Skin epidermis (tissue), 12 donors: Measurements from ENCODE around the gene ZNF718.
"Not testable (repeated sequence)": the region's sequence is repeated elsewhere in the genome, so short reads cannot be mapped to it uniquely, and the experiment has no call there.

Experiments used
- H3K27ac ChIP-seq, 21 experiments: fragments of 200-600 bp; sonication (generic) in 11 of 21; one replicate each; pipeline ENCODE4 v1.5.0; 2020; ENCODE audit warnings: mild to moderate bottlenecking in 3 of 21, inconsistent platforms in 2 of 21, moderate library complexity in 2 of 21
- H3K4me3 ChIP-seq, 7 experiments: fragments of 200-600 bp; sonication (generic) in 2 of 7; one replicate each; pipeline ENCODE4 v1.5.0; 2020; ENCODE audit warnings: inconsistent platforms in 2 of 7, mild to moderate bottlenecking in 2 of 7, moderate library complexity in 1 of 7

The ZNF718 gene

DNA sequence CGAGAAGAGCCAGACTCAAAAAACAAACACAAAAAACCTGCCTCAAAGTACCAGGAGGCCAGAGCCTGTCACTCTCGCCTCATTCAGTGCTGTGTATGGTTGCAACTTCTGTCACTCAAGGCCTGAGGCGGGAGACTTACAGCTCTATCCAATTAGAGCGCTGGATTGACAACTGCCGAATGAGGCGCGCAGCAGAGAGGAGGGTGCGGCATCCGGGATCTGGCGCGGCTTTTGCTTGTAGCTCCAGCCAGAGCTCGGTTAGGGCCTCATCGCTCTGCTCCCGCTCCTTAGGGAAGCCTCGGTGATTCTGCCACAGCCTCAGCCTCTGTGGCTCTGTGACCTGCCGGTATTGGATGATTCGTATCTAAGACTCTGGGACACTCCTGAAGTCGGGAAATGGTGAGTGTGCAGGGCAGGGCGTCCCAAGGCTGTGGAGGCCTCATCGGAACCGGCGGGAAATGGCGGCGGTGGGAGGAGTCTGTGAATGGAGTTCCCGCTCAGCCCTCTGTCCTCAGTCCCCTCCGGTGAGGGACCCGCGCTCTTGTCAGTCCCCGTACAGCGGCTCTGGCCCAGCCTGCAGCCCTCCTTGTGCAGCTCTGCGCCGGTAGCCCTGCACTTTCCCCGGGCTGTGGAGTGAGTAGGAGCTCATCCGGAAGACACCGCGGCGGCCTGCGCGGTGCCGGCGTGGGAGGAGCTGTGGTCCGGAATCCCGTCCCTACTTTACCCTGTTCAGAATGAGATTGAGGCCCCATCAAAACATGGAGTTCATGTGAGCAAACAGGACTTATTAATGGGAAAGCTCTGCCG lies at the start of gene ZNF718:
Gene ZNF718 (plus strand): TSS at position 227 of the 807 bp plus-strand sequence. CDS start 170 bp downstream, at position 397.
- Histone ChIP-seq H3K4me3 (peak within 1 kb of the TSS; percentile 56 to 91 (median 79)), H3K27ac (peak within 1 kb of the TSS; percentile 45 to 95 (median 89))

GRCh38 chr4:85951-86350 lies 38.4 kb upstream of the ZNF718 start:
- H3K4me3 ChIP-seq = no peak overlapping the region

DNA sequence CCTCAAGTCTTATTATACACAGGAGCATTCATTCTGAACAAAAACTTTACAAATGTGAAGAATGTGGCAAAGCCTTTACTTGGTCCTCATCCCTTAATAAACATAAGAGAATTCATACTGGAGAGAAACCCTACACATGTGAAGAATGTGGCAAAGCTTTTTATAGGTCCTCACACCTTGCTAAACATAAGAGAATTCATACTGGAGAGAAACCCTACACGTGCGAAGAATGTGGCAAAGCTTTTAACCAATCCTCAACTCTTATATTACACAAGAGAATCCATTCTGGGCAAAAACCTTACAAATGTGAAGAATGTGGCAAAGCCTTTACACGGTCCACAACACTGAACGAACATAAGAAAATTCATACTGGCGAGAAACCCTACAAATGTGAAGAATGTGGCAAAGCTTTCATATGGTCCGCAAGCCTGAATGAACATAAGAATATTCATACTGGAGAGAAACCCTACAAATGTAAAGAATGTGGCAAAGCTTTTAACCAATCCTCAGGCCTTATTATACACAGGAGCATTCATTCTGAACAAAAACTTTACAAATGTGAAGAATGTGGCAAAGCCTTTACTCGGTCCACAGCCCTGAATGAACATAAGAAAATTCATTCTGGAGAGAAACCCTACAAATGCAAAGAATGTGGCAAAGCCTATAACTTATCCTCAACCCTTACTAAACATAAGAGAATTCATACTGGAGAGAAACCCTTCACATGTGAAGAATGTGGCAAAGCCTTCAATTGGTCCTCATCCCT lies 37.6 kb upstream of the ZNF718 start:
- H3K27ac ChIP-seq, H3K4me3 ChIP-seq: not testable (repeated sequence)

More at GRCh38 chr4:85951-86350, 38.4 kb upstream of the ZNF718 start:
- no peak overlapping the region for H3K27ac ChIP-seq

GRCh38 chr4:98386-98785 lies 25.9 kb upstream of the ZNF718 start:
- H3K4me3 ChIP-seq = no peak overlapping the region
- no peak overlapping the region for H3K27ac ChIP-seq

DNA sequence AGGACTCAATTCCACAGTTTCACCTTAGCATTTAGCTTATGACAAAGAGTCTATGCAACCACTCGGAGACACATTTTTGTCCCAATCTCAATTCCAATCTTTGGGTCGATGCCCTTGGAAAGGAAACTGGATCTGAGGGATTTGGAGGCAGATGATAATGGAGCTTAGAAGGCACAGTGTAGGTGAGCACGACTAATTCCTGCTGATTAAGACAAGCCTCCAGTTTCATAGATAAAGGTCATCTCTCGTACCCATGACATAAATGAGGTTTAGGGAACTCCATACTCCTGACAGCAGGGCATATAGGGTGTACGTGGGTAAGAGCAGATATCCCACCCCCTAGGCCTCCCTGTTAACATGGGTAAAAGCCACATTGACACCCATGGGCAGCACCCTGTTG lies 24.4 kb upstream of the ZNF718 start:
- H3K27ac ChIP-seq = no peak overlapping the region
- no peak overlapping the region for H3K4me3 ChIP-seq

DNA sequence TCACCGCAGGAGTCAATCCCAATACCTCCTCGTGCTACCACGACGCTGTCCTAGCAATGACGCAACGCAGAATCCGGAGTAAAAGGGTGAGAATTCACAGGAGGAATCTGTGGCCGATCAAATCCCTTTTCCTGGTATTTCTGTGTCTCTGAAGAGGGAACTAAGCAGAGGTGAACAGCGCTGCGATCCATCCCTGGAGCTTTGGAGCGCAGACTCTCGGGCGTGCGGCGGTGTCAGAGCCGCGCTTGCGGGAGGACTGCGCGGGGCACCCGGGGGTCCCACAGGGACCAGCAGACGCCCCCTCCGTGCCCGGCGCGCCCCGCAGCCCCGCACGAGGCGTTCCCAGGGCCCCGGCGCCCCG lies 17.2 kb upstream of the ZNF718 start:
- Histone ChIP-seq H3K4me3 (peak overlapping the region in 1 of 7 experiments; percentile 17), H3K27ac (no peak overlapping the region)

DNA sequence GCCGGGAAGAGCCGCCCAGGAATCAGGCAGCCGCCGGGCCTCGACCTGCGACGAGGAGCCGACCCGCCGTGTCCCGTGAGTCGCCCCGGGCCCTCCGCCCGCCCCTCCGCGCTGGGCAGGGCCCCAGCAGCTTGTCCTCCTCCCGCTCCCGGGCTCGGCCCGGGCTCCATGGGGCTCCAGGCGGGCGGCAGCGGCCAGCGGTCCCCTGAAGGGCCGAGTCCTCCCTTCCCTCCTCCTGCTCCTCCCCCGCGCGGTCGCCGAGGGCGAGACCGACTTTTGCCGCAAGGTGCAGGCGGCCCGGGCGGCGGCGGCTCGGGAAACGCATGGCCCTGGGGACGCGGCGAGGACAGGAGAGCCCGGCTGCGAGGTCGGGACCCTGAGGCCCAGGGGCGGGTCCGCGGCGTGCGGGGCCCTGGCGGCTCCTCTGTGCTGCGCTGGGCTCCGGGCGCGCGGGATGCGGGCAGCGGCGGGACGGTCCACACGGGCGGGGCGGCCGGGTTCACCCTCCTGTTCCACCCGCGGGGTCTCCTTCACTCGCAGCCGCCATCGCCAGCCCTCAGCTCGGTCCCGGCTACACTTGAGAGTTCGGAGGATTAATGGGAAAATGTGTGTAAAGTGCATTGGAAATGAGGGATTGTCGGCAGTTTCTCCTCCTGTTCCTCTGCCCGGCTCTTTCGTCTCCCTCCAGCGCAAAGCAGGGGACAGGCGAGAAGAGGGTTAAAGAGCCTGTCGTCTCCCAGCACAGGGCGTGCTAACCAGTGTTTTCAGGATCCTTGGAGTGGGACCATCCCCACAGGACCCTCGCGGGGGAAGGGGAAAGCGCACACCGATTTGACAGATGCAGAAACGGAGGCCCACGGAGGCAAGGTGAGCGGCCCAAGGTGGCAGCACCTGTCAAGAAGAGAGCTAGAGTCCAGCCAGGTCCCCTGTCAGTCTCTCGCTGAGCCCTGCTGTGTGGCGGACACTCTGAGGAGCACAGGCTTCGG lies 16.6 kb upstream of the ZNF718 start:
- peak overlapping the region in 1 of 7 experiments; percentile 17 for H3K4me3 ChIP-seq
- H3K27ac ChIP-seq = no peak overlapping the region

DNA sequence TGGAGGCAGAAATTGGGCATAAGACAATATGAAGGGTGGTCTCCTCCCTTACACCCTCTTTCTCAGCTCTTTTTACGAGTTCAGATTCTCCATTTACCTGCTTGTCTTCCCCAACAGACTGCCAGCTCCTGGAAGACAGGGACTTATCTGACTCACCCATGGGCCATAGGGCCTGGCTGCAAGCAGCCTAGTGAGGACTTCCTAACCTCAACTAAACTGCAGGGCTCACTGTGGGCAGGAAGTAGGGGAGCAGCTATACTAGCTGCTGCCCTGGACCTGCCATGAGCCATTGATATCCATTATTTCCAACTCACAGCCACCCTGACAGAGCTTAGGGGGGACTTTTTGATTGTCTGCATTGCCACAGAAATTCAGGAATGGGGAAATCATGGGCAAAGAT lies 11.5 kb upstream of the ZNF718 start:
- Histone ChIP-seq H3K27ac (no peak overlapping the region), H3K4me3 (no peak overlapping the region)

DNA sequence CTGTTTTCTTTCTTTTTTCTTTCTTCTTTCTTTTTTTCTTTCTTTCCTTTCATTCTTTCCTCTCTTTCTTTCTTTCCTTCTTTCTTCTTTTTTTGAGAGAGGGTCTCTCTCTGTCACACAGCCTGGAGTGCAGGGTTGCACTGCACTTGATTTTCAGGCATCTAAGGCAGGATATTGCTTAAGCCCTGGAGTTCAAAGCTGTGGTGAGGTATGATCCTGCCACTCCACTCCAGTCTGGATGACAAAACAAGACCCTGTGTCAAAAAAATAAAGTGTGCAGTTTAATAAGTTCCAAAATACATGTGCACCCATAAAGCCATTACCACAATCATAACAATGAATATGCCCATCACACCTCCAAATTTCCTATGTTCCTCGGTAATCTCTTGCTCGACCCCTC lies 10.6 kb upstream of the ZNF718 start:
- Histone ChIP-seq H3K27ac (no peak overlapping the region), H3K4me3 (no peak overlapping the region)

DNA sequence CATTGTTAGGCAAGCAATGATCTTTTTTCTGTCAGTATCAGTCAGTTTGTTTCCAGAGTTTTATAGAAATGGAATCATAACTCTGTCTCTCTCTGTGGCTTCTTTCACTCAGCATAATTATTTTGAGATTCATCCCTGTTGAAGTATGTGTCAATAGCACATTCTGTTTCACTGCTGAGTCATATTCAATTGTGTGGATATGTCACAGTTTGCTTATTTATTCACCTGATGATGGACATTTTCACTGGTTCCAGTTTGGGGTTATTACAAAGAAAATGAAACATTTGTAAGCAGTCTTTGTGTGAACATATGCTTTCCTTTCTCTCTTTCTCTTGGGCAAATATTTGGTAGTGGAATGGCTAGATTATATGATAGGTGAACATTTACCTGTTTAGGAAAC lies 10.2 kb upstream of the ZNF718 start:
- no peak overlapping the region for H3K27ac ChIP-seq
- no peak overlapping the region for H3K4me3 ChIP-seq

GRCh38 chr4:116499-116898 lies 7.8 kb upstream of the ZNF718 start:
- no peak overlapping the region for H3K27ac ChIP-seq
- no peak overlapping the region for H3K4me3 ChIP-seq

GRCh38 chr4:120616-121015 lies 3.7 kb upstream of the ZNF718 start:
- H3K4me3 ChIP-seq = no peak overlapping the region
- H3K27ac ChIP-seq = peak overlapping the region in 1 of 21 experiments; percentile 32

DNA sequence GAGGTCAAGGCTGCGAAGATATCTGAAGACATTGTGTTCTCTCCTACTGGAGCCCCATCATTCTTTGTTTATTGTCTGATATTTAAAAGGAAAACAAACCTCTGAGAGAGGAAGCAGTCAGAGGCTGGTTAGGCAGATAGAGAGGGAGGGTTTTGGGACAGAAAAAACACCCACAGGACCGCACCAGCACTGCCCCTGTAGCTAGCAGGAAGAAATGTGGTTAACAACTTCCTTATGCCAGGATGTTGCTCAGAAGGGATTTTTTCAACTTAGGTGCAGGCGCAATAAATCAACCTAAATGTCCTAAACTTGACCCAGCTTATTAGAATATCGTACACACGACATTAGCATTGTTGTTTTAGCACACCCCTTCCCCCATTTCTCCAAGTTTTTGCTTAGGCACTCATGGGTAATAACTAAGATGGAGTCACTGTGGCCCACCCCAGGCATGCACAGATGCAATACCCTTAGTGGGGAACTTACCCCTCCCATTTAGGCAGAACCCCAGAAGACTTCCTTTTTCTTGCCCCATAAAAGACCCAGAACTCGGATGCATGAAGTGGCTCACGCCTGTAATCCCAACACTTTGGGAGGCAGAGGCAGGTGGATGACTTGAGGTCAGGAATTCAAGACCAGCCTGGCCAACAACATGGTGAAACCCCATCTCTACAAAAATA lies 2.8 kb upstream of the ZNF718 start:
- H3K27ac ChIP-seq = peak overlapping the region in 1 of 21 experiments; percentile 32
- no peak overlapping the region for H3K4me3 ChIP-seq

- Histone ChIP-seq H3K4me3 (peak overlapping the region; percentile 56 to 91 (median 79)), H3K27ac (peak overlapping the region in 20 of 21 experiments; percentile 69 to 95 (median 89))
These were observed 403 bp upstream of the ZNF718 start for GRCh38 chr4:123922-124274.

DNA sequence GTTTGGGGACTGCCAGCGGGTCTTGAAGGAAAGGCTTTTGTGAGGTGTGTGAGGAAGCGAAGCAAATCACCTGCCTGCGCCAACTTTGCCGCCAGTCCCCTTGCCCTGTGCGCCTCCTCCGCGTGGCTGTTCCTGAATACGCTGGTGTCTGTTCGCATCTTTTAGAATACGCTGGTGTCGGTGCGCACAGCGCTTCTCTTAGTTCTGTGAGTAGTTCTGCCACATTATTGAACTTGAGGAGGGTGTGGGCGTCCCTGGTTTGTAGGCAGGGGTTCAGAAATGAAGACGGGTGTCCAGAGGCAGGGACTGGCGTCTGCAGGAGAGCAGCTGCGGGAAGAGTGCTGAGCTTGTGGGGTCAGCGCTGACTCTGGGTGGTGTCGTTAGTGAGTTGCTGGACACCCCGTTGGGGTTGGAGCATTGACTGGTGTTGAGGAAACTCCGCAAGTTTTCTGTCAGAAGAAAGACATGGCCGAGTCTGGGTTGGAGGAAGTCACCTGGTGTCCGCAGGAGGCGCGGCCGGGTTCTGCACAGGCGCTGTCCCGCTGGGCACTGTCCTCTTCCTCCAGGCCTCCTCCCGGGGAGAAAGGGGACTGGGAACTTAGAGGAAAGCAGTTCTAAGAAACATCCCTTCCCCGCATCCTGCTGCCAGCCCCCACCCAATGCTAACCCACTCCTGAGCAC lies 930 bp downstream of the ZNF718 start:
- H3K4me3 ChIP-seq = peak overlapping the region; percentile 56 to 91 (median 79)
- peak overlapping the region in 20 of 21 experiments; percentile 69 to 95 (median 89) for H3K27ac ChIP-seq

GRCh38 chr4:125833-126232 lies 1.5 kb downstream of the ZNF718 start:
- Histone ChIP-seq H3K27ac (peak overlapping the region in 18 of 21 experiments; percentile 38 to 95 (median 89)), H3K4me3 (peak overlapping the region; percentile 56 to 91 (median 79))

DNA sequence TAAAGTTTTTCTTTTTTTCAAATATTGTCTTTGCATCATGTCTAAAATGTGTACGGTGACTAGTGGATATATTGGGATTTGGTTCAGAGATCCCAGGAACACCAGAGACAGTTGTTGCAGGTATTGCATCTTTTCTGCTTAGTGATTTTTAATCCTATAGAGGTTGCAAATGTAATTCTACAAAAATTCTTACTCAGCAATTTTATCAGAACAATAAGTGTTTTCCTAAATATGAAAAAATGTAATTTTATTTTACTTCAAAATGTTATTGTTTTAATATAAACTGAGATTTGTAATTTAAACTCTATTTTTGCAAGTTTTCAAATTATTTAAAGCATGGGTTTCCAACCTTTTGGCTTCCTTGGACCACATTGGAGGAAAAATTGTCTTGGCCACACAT lies 8.2 kb downstream of the ZNF718 start:
- Histone ChIP-seq H3K4me3 (no peak overlapping the region), H3K27ac (no peak overlapping the region)

- Histone ChIP-seq H3K4me3 (no peak overlapping the region), H3K27ac (no peak overlapping the region)
These were observed 14.6 kb downstream of the ZNF718 start for GRCh38 chr4:138935-139334.

- Histone ChIP-seq H3K27ac (no peak overlapping the region), H3K4me3 (no peak overlapping the region)
These were observed 15.4 kb downstream of the ZNF718 start for GRCh38 chr4:139691-140090.
